ENCODE measurements around the gene AQR.

Gene AQR

GRCh38 chr15:34889476-34889875 is 80.1 kb downstream of the AQR start:
- TF ChIP-seq CTCF (IDR thresholded peaks at IDR 0.05; ENCODE audit: insufficient read depth, low read depth, low read length, missing control alignments) = no peak
- H3K4me3 ChIP-seq (ENCODE audit: low read depth, low read length) = no peak overlapping the region
- no peak for DNase-seq (ENCODE audit: low read depth)

DNA sequence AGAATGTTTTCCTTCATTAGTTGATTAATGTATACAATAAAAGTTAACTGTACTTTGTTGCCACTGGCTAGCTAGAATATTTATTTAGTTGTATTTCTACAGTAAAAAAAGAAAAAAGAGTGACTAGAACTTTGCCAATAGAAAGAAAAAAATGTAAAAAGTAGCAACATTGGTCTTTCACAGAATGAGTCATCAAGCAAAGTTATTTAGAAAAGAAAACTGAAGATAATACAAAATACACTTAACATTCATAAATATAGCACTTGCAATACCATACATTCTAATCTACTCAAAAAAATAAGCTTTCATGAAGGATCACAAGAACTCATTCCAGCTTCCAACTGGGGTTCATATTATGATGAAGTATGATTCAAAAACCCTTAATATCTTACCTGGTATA is 83.4 kb downstream of the AQR start:
- no peak for DNase-seq (ENCODE audit: low read depth)
- TF ChIP-seq CTCF (IDR thresholded peaks at IDR 0.05; ENCODE audit: insufficient read depth, low read depth, low read length, missing control alignments) = no peak
- H3K4me3 ChIP-seq (ENCODE audit: low read depth, low read length) = no peak overlapping the region

DNA sequence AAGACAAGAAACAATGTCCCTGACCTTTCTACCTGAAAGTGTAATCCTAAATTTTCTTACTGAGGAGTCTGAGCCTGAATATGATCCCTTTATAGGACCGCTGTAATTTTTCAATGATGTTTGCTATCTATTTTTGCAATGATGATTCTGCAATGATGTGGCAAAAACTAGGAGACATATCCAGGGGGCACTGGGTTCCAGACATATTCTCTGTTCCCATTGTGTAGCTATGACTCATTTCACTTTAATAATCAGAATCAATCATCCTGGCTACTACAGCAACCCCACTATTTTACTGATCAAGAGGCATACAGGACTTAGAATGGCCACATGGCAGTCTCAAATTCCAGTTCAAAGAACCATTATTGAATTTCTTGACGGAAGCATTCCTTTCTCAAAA is 85.9 kb downstream of the AQR start:
- no peak overlapping the region for H3K4me3 ChIP-seq (ENCODE audit: low read depth, low read length)
- no peak for DNase-seq (ENCODE audit: low read depth)
- no peak for TF ChIP-seq CTCF (IDR thresholded peaks at IDR 0.05; ENCODE audit: insufficient read depth, low read depth, low read length, missing control alignments)

- DNase-seq (ENCODE audit: low read depth) = no peak
- no peak overlapping the region for H3K4me3 ChIP-seq (ENCODE audit: low read depth, low read length)
- no peak for TF ChIP-seq CTCF (IDR thresholded peaks at IDR 0.05; ENCODE audit: insufficient read depth, low read depth, low read length, missing control alignments)
Observed at GRCh38 chr15:34883042-34883441, 86.5 kb downstream of the AQR start.

- no peak for DNase-seq (ENCODE audit: low read depth)
- H3K4me3 ChIP-seq (ENCODE audit: low read depth, low read length) = no peak overlapping the region
- no peak for TF ChIP-seq CTCF (IDR thresholded peaks at IDR 0.05; ENCODE audit: insufficient read depth, low read depth, low read length, missing control alignments)
Observed at GRCh38 chr15:34879107-34879506, 90.4 kb downstream of the AQR start.

DNA sequence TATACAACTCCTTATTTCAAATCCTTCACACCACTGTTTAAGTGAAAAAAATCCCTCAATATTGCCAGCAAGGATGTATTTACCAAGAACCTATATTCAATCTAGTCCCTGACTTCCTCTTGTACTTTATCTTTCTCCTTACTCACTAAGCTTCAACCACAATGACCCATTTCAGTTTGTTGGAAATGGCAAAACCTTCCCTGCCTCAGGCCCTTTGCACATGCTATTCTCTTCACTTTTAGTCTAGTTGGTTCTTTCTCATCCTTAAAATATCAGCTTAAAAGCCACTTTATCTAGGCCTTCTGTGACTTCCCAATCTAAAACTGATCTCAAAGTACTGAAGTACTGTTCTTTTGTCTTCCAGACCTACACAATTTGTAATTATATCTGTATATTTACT is 92.9 kb downstream of the AQR start:
- no peak for TF ChIP-seq CTCF (IDR thresholded peaks at IDR 0.05; ENCODE audit: insufficient read depth, low read depth, low read length, missing control alignments)
- H3K4me3 ChIP-seq (ENCODE audit: low read depth, low read length) = no peak overlapping the region
- DNase-seq (ENCODE audit: low read depth) = no peak

DNA sequence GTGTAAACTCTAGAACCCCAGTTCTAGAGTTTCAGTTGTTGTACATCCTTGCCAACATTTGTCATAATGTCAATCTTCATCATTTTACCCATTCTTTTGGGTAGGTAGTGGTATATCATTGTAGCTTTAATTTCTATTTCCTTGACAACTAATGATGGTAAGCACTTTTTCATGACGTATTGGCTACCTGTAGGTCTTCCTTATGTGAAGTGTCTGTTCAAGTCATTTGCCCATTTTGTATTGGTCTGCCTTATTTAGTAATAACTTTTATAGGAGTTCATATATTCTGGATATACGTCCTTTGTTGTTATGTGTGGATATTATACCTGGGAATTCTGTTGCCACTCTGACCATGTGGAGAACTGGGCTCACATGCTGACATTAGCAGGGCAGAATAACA is 100.4 kb downstream of the AQR start:
- TF ChIP-seq CTCF (IDR thresholded peaks at IDR 0.05; ENCODE audit: insufficient read depth, low read depth, low read length, missing control alignments) = no peak
- H3K4me3 ChIP-seq (ENCODE audit: low read depth, low read length) = no peak overlapping the region
- DNase-seq (ENCODE audit: low read depth) = no peak

Data from GM12865 (cell line).